ENCODE data around the gene GCLM.

- no peak for TF ChIP-seq CTCF (IDR thresholded peaks at IDR 0.05)
- TF ChIP-seq POLR2AphosphoS5 (IDR thresholded peaks at IDR 0.05): no peak
These were observed 4.2 kb downstream of the GCLM start for GRCh38 chr1:93905051-93905450.

Measured in esophagus muscularis mucosa (tissue), 3 donors.